K562 (cell line): ENCODE results near the gene TLCD1. TPM values are rescaled to one million over a fixed set of nuclear protein-coding genes. Genes with fewer than 3 reads are reported as not detected.

Experiments used
- CXXC5 ChIP-seq: fragments of 250-450 bp; sonication (Bioruptor Pico); IDR thresholded peaks from 2 replicates; pipeline ENCODE4 v1.8.0; 2022; ENCODE audit warnings: inconsistent platforms, mild to moderate bottlenecking, moderate library complexity
- DACH1 ChIP-seq: fragments of 450-650 bp; IDR thresholded peaks from 2 replicates; pipeline ENCODE4 v1.6.1; 2018; ENCODE audit not compliant: partially characterized antibody
- DIDO1 ChIP-seq: fragments of 450-650 bp; IDR thresholded peaks from 2 replicates; pipeline ENCODE4 v1.6.1; 2016; ENCODE audit warnings: low read depth, missing biosample characterization, missing genetic modification characterization
- DNMT1 ChIP-seq: fragments of 450-650 bp; IDR thresholded peaks from 2 replicates; pipeline ENCODE4 v1.6.1; 2016; ENCODE audit warnings: antibody characterized with exemption, mild to moderate bottlenecking
- ETV5 ChIP-seq: sonication (generic); formaldehyde crosslinking; IDR thresholded peaks from 2 replicates; pipeline ENCODE4 v1.4.0; 2020; ENCODE audit warnings: low read depth, mild to moderate bottlenecking, missing genetic modification reagents
- FOXK2 ChIP-seq, 2 experiments: fragments of 450-650 bp; IDR thresholded peaks in 1 of 2; conservative IDR thresholded peaks in 1 of 2; 2 replicates each; pipeline ENCODE4 v1.6.1; 2016; ENCODE audit warnings: low read depth in 2 of 2, mild to moderate bottlenecking in 1 of 2
- HSF4 ChIP-seq: fragments of 250-450 bp; sonication (Bioruptor Pico); IDR thresholded peaks from 2 replicates; pipeline ENCODE4 v2.1.2; 2022; ENCODE audit warnings: mild to moderate bottlenecking, moderate library complexity, borderline replicate concordance
- KDM5B ChIP-seq: fragments of 200-600 bp; sonication (generic); IDR thresholded peaks from 2 replicates; pipeline ENCODE4 v1.6.1; 2012; ENCODE audit warnings: low read depth, mild to moderate bottlenecking, moderate library complexity, low read length, control low read depth, inconsistent platforms; ENCODE audit not compliant: insufficient replicate concordance
- RB1 ChIP-seq: fragments of 450-650 bp; IDR thresholded peaks from 2 replicates; pipeline ENCODE4 v1.6.1; 2017; ENCODE audit warnings: low read depth, mild to moderate bottlenecking
- RBBP5 ChIP-seq: fragments of 200-600 bp; sonication (generic); IDR thresholded peaks from 2 replicates; pipeline ENCODE4 v1.6.1; 2012; ENCODE audit warnings: borderline replicate concordance, mild to moderate bottlenecking, low read length, control low read depth, inconsistent platforms; ENCODE audit not compliant: insufficient read depth, poor library complexity, severe bottlenecking
- RBM25 ChIP-seq: fragments of 200-400 bp; formaldehyde crosslinking; IDR thresholded peaks from 2 replicates; pipeline ENCODE4 v1.6.1; 2018; ENCODE audit warnings: low read length, low read depth, moderate library complexity; ENCODE audit not compliant: severe bottlenecking
- SLC30A9 ChIP-seq: fragments of 250-450 bp; sonication (Bioruptor Pico); IDR thresholded peaks from 2 replicates; pipeline ENCODE4 v1.8.0; 2022; ENCODE audit warnings: mild to moderate bottlenecking, moderate library complexity
- SMARCE1 ChIP-seq: fragments of 450-650 bp; IDR thresholded peaks from 2 replicates; pipeline ENCODE4 v1.7.1; 2016; ENCODE audit warnings: mild to moderate bottlenecking
- ZNF24 ChIP-seq: fragments of 450-650 bp; IDR thresholded peaks from 2 replicates; pipeline ENCODE4 v1.6.1; 2016
- ZNF282 ChIP-seq: sonication (generic); formaldehyde crosslinking; IDR thresholded peaks from 2 replicates; pipeline ENCODE4 v1.8.1; 2023; ENCODE audit warnings: missing genetic modification reagents
- ZNF3 ChIP-seq: fragments of 250-450 bp; sonication (Bioruptor Pico); IDR thresholded peaks from 2 replicates; pipeline ENCODE4 v1.5.0; 2021; ENCODE audit warnings: mild to moderate bottlenecking, moderate library complexity
- ZNF584 ChIP-seq: fragments of 200-800 bp; sonication (Bioruptor generic); IDR thresholded peaks from 2 replicates; pipeline ENCODE4 v1.6.1; 2016; ENCODE audit warnings: low read depth, mild to moderate bottlenecking, missing genetic modification characterization, missing compliant biosample characterization
- ZNF668 ChIP-seq: fragments of 250-450 bp; sonication (Bioruptor Pico); IDR thresholded peaks from 2 replicates; pipeline ENCODE4 v1.8.0; 2022; ENCODE audit warnings: mild to moderate bottlenecking, inconsistent platforms
- polyA plus RNA-seq, 8 experiments: library from polyadenylated mRNA; depleted of rRNA in 4 of 8; stranded (reverse) in 5 of 8; unstranded in 3 of 8; fragments of >200 nt; fragmentation: Nextera tagmentation in 2 of 8; fragmentation: Illumina TruSeq in 1 of 8; extraction: Ambion mirVana in 2 of 8; extraction: Trizol in 1 of 8; gene quantifications; 2 replicates each; pipeline versions ENCODE4 v1.2.1 to v1.2.3, GENCODE V29; 2011 to 2014; ENCODE audit warnings: inconsistent platforms in 1 of 8, missing spikeins in 1 of 8
- total RNA-seq, 7 experiments: library from RNA; depleted of rRNA in 6 of 7; stranded (reverse); fragments of >200 nt in 6 of 7; fragmentation: Illumina TruSeq in 2 of 7; extraction: Trizol in 2 of 7; gene quantifications; 2 replicates each; pipeline versions ENCODE4 v1.2.1 to v1.2.3, GENCODE V29; 2011 to 2021; ENCODE audit warnings: low replicate concordance in 1 of 7
- TF ChIP-seq, protein P1 (sequence below): fragments of 250-450 bp; sonication (Bioruptor Pico); IDR thresholded peaks from 2 replicates; pipeline ENCODE4 v1.4.0; 2020; ENCODE audit warnings: borderline replicate concordance
- TF ChIP-seq, protein P2 (sequence below): fragments of 250-450 bp; sonication (Bioruptor Pico); IDR thresholded peaks from 2 replicates; pipeline ENCODE4 v1.8.0; 2022; ENCODE audit warnings: inconsistent platforms, mild to moderate bottlenecking, moderate library complexity, borderline replicate concordance
- TF ChIP-seq, protein P3 (sequence below): sonication (generic); formaldehyde crosslinking; IDR thresholded peaks from 2 replicates; pipeline ENCODE4 v1.9.0; 2022; ENCODE audit warnings: mild to moderate bottlenecking, missing genetic modification reagents

TLCD1 gene
- total and polyA plus RNA-seq, 9 of the 15 experiments (the other 6 are each of a cell fraction or from before 2014, with no cell fraction given) = 6.8 to 37.7 (median 21.7) TPM

DNA sequence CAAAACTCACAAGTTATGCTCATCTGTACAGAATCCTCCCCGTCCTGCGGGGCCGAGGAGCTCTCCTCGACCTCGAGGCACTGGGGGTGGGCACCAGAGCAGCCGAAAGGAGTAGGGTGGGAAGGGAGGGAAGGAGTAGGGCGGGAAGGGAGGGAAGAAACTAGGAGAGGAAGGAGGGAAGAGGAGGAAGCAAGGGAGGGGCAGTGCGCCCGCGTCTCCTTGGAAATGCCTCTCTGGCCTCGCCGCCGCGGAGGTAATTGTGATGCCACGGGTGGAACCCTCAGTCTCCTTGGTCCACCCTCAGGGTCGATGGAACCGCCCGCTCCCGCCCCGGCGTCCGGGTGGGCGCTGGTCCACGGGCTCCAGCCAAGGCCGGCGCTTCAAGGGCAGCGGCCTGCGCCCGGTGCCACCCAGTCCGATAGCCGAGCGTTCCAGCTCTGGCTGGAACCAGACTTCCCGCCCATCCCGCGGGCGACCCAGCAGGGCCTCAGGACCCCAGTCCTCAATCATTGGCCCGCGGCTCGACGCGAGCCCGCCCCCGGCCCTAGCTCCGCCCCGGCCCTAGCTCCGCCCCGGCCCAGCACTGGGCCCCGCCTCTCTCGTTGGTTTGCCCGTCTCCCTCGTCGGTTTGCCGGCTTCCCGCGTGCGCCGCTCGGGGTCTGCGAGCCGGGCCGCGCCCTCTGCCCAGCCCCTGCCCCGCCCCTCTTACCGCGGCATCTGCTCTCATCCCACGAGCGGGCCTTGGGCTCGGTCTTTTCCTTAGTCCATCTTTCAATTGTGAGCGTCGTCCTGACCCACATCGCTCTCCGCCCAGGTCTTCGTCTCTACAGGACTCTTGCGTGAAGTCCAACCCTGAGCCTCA is 14.9 kb downstream of the TLCD1 start (continued):
- TF ChIP-seq SMARCE1 (no peak), FOXK2 (conservative IDR thresholded peaks at IDR 0.05 in 1 of 2, IDR thresholded peaks at IDR 0.05 in 1 of 2; ENCODE audit: low read depth in 2 of 2) (no peak), ZNF282 (CRISPR knock-in tag) (no peak), DIDO1 (tag) (no peak), ETV5 (peak; percentile 77; the same call in 1 of the 2 replicates), ZNF584 (CRISPR knock-in tag) (no peak), SLC30A9 (CRISPR knock-in tag) (no peak), ZNF24 (no peak), RBM25 (peak; percentile 87), RBBP5 (peak; percentile 42), KDM5B (peak; percentile 66), CXXC5 (CRISPR knock-in tag) (peak; percentile 96), RB1 (peak; percentile 61; the same call in 1 of the 2 replicates), ZNF3 (CRISPR knock-in tag) (no peak), DNMT1 (no peak), HSF4 (CRISPR knock-in tag) (no peak), ZNF668 (CRISPR knock-in tag) (no peak), DACH1 (no peak)
- TF ChIP-seq, protein P1, sequence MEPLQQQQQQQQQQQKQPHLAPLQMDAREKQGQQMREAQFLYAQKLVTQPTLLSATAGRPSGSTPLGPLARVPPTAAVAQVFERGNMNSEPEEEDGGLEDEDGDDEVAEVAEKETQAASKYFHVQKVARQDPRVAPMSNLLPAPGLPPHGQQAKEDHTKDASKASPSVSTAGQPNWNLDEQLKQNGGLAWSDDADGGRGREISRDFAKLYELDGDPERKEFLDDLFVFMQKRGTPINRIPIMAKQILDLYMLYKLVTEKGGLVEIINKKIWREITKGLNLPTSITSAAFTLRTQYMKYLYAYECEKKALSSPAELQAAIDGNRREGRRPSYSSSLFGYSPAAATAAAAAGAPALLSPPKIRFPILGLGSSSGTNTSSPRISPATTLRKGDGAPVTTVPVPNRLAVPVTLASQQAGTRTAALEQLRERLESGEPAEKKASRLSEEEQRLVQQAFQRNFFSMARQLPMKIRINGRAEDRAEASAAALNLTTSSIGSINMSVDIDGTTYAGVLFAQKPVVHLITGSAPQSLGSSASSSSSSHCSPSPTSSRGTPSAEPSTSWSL = no peak
- TF ChIP-seq, protein P2, sequence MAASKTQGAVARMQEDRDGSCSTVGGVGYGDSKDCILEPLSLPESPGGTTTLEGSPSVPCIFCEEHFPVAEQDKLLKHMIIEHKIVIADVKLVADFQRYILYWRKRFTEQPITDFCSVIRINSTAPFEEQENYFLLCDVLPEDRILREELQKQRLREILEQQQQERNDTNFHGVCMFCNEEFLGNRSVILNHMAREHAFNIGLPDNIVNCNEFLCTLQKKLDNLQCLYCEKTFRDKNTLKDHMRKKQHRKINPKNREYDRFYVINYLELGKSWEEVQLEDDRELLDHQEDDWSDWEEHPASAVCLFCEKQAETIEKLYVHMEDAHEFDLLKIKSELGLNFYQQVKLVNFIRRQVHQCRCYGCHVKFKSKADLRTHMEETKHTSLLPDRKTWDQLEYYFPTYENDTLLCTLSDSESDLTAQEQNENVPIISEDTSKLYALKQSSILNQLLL (CRISPR knock-in tag) = no peak
- TF ChIP-seq, protein P3, sequence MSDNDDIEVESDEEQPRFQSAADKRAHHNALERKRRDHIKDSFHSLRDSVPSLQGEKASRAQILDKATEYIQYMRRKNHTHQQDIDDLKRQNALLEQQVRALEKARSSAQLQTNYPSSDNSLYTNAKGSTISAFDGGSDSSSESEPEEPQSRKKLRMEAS (CRISPR knock-in tag) = peak; percentile 95
